Caco-2 (cell line): ENCODE results near the gene HAUS7. TPM values are rescaled to one million over a fixed set of nuclear protein-coding genes. Genes with fewer than 3 reads are reported as not detected.

Experiments used
- BruUV-seq: library from RNA; stranded (reverse); fragments of 400-500 nt; replicated peaks from 2 replicates; lab custom pipeline; 2021; lab: Mats Ljungman, UMichigan
- CTCF ChIA-PET: fragments of 300-600 bp; sonication (Branson Sonifier 250); formaldehyde crosslinking; loops from one replicate; lab custom pipeline; 2022; ENCODE audit warnings: antibody characterized with exemption; lab: Charles Lee
- POLR2A ChIA-PET: fragments of 300-600 bp; sonication (Branson Sonifier 250); formaldehyde crosslinking; loops from one replicate; lab custom pipeline; 2022; ENCODE audit warnings: antibody characterized with exemption; lab: Charles Lee
- DNase-seq, 2 experiments: peaks; one replicate each; pipeline versions ENCODE4 v3.0.0 to v3.0.0-alpha.2; 2020 to 2022
- H3K27me3 ChIP-seq: replicated peaks from 2 replicates; pipeline ENCODE4 v1.6.0; 2011; ENCODE audit warnings: low read length; ENCODE audit not compliant: control insufficient read depth, insufficient read depth
- H3K36me3 ChIP-seq: 2 replicates; pipeline ENCODE4 v1.5.1; 2011; ENCODE audit warnings: low read length; ENCODE audit not compliant: control insufficient read depth, insufficient read depth
- H3K4me1 ChIP-seq: fragments of 250-450 bp; sonication (Bioruptor Pico); 2 replicates; pipeline ENCODE4 v1.5.1; 2020; ENCODE audit warnings: mild to moderate bottlenecking
- H3K4me3 ChIP-seq: 2 replicates; pipeline ENCODE4 v1.5.1; 2011; ENCODE audit warnings: low read depth, mild to moderate bottlenecking, control low read depth, low read length
- H3K9me3 ChIP-seq: fragments of 250-450 bp; sonication (Bioruptor Pico); 2 replicates; pipeline ENCODE4 v1.5.1; 2020; ENCODE audit warnings: mild to moderate bottlenecking, moderate library complexity
- H3K27ac Mint-ChIP-seq: one replicate; pipeline ENCODE4 v1.8.0; 2022; ENCODE audit warnings: mixed read lengths; ENCODE audit not compliant: unreplicated experiment
- H3K27me3 Mint-ChIP-seq: one replicate; pipeline ENCODE4 v1.8.0; 2022; ENCODE audit warnings: mixed read lengths; ENCODE audit not compliant: insufficient read depth, unreplicated experiment
- H3K36me3 Mint-ChIP-seq: one replicate; pipeline ENCODE4 v1.8.0; 2022; ENCODE audit warnings: mild to moderate bottlenecking, mixed read lengths; ENCODE audit not compliant: insufficient read depth, unreplicated experiment
- H3K4me1 Mint-ChIP-seq: one replicate; pipeline ENCODE4 v1.8.0; 2022; ENCODE audit warnings: low read depth, mixed read lengths; ENCODE audit not compliant: unreplicated experiment
- H3K4me3 Mint-ChIP-seq: one replicate; pipeline ENCODE4 v1.8.0; 2022; ENCODE audit warnings: mild to moderate bottlenecking, moderate library complexity, mixed read lengths; ENCODE audit not compliant: unreplicated experiment
- H3K9me3 Mint-ChIP-seq: one replicate; pipeline ENCODE4 v1.8.0; 2022; ENCODE audit warnings: mixed read lengths; ENCODE audit not compliant: unreplicated experiment
- intact Hi-C: fragments of 100-400 bp; cut with micrococcal nuclease; formaldehyde crosslinking; loops from one replicate; pipeline ENCODE4 v1.10.0; 2022; ENCODE audit not compliant: unreplicated experiment
- total RNA-seq: library from RNA; stranded (reverse); gene quantifications from 2 replicates; pipeline ENCODE4 v1.2.3, GENCODE V29; 2022
- TF ChIP-seq, protein P1 (sequence below), 2 experiments: fragments of 200-600 bp in 1 of 2; IDR thresholded peaks; 1 replicate in 1 of 2; 2 replicates in 1 of 2; pipeline versions ENCODE4 v1.5.1 to v1.8.0; 2011 to 2022; ENCODE audit warnings: antibody characterized with exemption in 1 of 2, control low read depth in 1 of 2, inconsistent platforms in 1 of 2, low read depth in 1 of 2, low read length in 1 of 2, mild to moderate bottlenecking in 1 of 2, moderate library complexity in 1 of 2; ENCODE audit not compliant: insufficient read depth in 1 of 2, severe bottlenecking in 1 of 2, unreplicated experiment in 1 of 2

HAUS7 gene
- total RNA-seq, 1 experiment from 2014 or later: 34.0 TPM

DNA sequence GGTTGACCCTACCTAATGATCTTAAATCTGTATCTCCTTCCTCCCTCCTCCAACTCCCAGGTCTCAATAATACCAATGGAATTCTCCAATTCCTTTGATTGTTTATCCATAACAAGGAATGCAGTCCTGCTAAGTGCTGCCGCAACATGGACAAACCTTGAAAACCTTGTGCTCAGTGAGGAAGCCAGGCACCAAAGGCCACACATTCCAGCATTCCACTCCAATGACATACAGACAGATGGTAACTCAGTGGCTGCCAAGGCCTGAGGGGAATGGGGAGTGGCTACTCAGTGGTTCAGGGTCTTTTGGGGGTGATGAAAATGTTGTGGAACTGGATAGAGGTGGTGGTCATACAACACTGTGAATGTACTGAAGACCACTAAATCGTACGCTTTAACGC lies 10.4 kb downstream of the HAUS7 start:
- H3K36me3 ChIP-seq: no peaks in the 10 kb centered on the region
- TF ChIP-seq, protein P1, sequence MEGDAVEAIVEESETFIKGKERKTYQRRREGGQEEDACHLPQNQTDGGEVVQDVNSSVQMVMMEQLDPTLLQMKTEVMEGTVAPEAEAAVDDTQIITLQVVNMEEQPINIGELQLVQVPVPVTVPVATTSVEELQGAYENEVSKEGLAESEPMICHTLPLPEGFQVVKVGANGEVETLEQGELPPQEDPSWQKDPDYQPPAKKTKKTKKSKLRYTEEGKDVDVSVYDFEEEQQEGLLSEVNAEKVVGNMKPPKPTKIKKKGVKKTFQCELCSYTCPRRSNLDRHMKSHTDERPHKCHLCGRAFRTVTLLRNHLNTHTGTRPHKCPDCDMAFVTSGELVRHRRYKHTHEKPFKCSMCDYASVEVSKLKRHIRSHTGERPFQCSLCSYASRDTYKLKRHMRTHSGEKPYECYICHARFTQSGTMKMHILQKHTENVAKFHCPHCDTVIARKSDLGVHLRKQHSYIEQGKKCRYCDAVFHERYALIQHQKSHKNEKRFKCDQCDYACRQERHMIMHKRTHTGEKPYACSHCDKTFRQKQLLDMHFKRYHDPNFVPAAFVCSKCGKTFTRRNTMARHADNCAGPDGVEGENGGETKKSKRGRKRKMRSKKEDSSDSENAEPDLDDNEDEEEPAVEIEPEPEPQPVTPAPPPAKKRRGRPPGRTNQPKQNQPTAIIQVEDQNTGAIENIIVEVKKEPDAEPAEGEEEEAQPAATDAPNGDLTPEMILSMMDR (IDR thresholded peaks at IDR 0.05; ENCODE audit: insufficient read depth in 1 of 2, low read depth in 1 of 2, low read length in 1 of 2, severe bottlenecking in 1 of 2, unreplicated experiment in 1 of 2): no peak
- no TSS peak for BruUV-seq

DNA sequence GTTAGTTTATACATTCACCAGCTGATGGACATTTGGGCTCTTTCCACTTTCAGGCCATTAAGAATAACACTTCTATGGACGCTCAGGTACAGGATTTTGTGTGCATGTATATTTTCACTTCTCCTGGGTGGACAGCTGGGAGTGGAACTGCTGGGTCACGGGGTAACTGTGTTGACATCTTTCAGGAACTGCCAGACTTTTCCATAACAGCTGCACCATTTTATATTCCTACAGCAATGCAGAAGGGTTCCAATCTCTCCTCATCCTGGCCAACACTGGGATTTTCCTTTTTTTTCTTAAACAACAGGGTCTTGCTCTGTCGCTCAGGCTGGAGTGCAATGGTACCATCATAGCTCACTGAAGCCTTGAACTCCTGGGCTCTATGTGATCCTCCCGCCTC lies 11.9 kb downstream of the HAUS7 start:
- Histone ChIP-seq H3K36me3 (no peaks in the 10 kb centered on the region), H3K27me3 (no peaks in the 10 kb centered on the region), H3K9me3 (no peaks in the 10 kb centered on the region), H3K4me3 (no peak overlapping the region), H3K4me1 (peaks cover 8% of the 10 kb centered on the region; the same call in 1 of the 2 replicates)
- Mint-ChIP-seq H3K27ac (no peak overlapping the region), H3K4me1 (no peaks in the 10 kb centered on the region), H3K27me3 (no peaks in the 10 kb centered on the region), H3K4me3 (no peak overlapping the region), H3K9me3 (no peaks in the 10 kb centered on the region), H3K36me3 (peaks cover 23% of the 10 kb centered on the region)
- TF ChIP-seq, protein P1 (IDR thresholded peaks at IDR 0.05; ENCODE audit: insufficient read depth in 1 of 2, low read depth in 1 of 2, low read length in 1 of 2, severe bottlenecking in 1 of 2, unreplicated experiment in 1 of 2): no peak
- intact Hi-C loops: no loop called here
- ChIA-PET POLR2A (no interaction called here), CTCF (no interaction called here)
- no TSS peak for BruUV-seq
- no peak for DNase-seq

More for the DNA sequence above, 10.4 kb downstream of the HAUS7 start:
- DNase-seq: peak in 1 of 2 experiments; percentile 17
- Mint-ChIP-seq H3K4me1 (no peaks in the 10 kb centered on the region), H3K27me3 (no peaks in the 10 kb centered on the region), H3K36me3 (peaks cover 23% of the 10 kb centered on the region), H3K9me3 (no peaks in the 10 kb centered on the region), H3K27ac (peak overlapping the region; percentile 77), H3K4me3 (no peak overlapping the region)
- peaks cover 8% of the 10 kb centered on the region; the same call in 1 of the 2 replicates for H3K4me1 ChIP-seq
- H3K4me3 ChIP-seq: no peak overlapping the region
- no peaks in the 10 kb centered on the region for H3K27me3 ChIP-seq
- POLR2A ChIA-PET: no interaction called here
- intact Hi-C loops: loop anchor here (2.0 kb wide), 1 partner anchor 47 kb away; no protein-coding TSS in a partner anchor
- no peaks in the 10 kb centered on the region for H3K9me3 ChIP-seq
- CTCF ChIA-PET: interaction anchor here (1.5 to 1.8 kb wide), 2 partner anchors 13 to 47 kb away, joined by 4 to 23 read pairs; no protein-coding TSS in a partner anchor

DNA sequence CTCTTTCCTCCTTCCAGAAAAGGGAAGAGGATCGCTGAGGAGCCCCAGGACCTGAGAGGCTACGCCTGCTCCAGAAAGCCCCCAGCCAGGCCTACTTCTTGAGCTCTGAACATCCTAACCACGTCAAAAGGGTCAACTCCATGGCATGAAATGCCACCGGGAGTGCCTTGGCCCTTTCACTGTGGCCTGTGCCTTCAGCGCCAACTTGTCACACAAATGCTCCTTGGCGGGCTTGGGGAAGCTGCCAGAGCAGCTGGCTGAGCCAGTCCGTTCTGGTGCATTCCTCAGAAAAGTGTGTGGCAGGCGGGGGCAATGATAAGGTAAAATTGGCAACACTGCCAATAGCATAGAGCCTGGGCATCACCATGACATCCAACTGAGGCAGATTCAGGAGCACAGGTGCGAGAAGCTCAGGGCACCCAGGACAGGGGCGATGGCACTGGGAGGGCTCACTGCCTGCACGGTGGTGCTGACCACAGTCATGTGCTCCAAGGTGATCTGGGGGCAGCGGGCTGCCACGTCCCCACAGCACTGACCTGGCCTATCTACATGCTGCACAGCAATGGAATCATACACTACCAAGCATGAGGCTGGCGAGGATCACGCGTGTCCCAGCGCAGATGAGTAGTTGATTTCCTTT lies 12.4 kb downstream of the HAUS7 start:
- Mint-ChIP-seq H3K36me3 (peaks cover 23% of the 10 kb centered on the region), H3K9me3 (no peaks in the 10 kb centered on the region), H3K4me3 (no peak overlapping the region), H3K4me1 (no peaks in the 10 kb centered on the region), H3K27me3 (no peaks in the 10 kb centered on the region), H3K27ac (no peak overlapping the region)
- no peak for DNase-seq
- ChIA-PET POLR2A (no interaction called here), CTCF (no interaction called here)
- Histone ChIP-seq H3K9me3 (no peaks in the 10 kb centered on the region), H3K4me3 (no peak overlapping the region), H3K27me3 (no peaks in the 10 kb centered on the region), H3K4me1 (peaks cover 8% of the 10 kb centered on the region; the same call in 1 of the 2 replicates), H3K36me3 (no peaks in the 10 kb centered on the region)
- TF ChIP-seq, protein P1 (IDR thresholded peaks at IDR 0.05; ENCODE audit: insufficient read depth in 1 of 2, low read depth in 1 of 2, low read length in 1 of 2, severe bottlenecking in 1 of 2, unreplicated experiment in 1 of 2): no peak
- BruUV-seq: no TSS peak
- intact Hi-C loops: no loop called here
